HepG2 (cell line): Measurements from ENCODE around the gene TM9SF4. TPM values are rescaled to one million over a fixed set of nuclear protein-coding genes. Genes with fewer than 3 reads are reported as not detected.
A peak's percentile ranks its signal among the peaks of the same experiment; 100 is the strongest.
"Not testable (repeated sequence)": the region's sequence is repeated elsewhere in the genome, so short reads cannot be mapped to it uniquely, and the experiment has no call there.

Experiments used
- ATAC-seq: fragments of 200-7000 bp; cut with Tn5 transposase; 3 replicates; pipeline ENCODE4 v1.9.1; 2020; ENCODE audit warnings: mild to moderate bottlenecking, moderate library complexity
- BruUV-seq: library from RNA; stranded (reverse); fragments of 400-500 nt; replicated peaks from 2 replicates; lab custom pipeline; 2021; lab: Mats Ljungman, UMichigan
- CTCF ChIA-PET: fragments of 300-600 bp; formaldehyde crosslinking; extraction: SDS; loops from one replicate; lab custom pipeline; 2021; ENCODE audit warnings: low total read pairs, inconsistent platforms, low intra/inter-chr PET ratio; lab: Yijun Ruan, JAX
- POLR2A ChIA-PET: fragments of 350-600 bp; sonication (Branson Sonifier 250); formaldehyde crosslinking; loops from one replicate; lab custom pipeline; 2020; ENCODE audit warnings: antibody characterized with exemption, inconsistent platforms; lab: Yijun Ruan, JAX
- DNase-seq: peaks from one replicate; pipeline ENCODE4 v3.0.0-alpha.2; 2015; ENCODE audit warnings: low spot score
- FAIRE-seq: peaks from 3 replicates; lab custom pipeline; 2011; peaks lifted over from hg19 to GRCh38; lab: Jason Lieb, UNC
- H2AFZ ChIP-seq: one replicate; pipeline ENCODE4 v1.6.1; 2011; ENCODE audit warnings: low read length, inconsistent platforms
- H3K27ac ChIP-seq: fragments of 300-600 bp; 3 replicates; pipeline ENCODE4 v1.8.0; 2011; ENCODE audit warnings: mixed run types, mild to moderate bottlenecking, mixed read lengths, low read length, inconsistent platforms; ENCODE audit not compliant: insufficient read depth; ENCODE audit errors: extremely low read length
- H3K27me3 ChIP-seq, 2 experiments: fragments of 200-600 bp in 1 of 2; 2 replicates in 1 of 2; 3 replicates in 1 of 2; pipeline versions ENCODE4 v1.6.0 to v1.8.0; 2011; ENCODE audit warnings: low read length in 2 of 2, mild to moderate bottlenecking in 2 of 2, moderate library complexity in 2 of 2, inconsistent platforms in 1 of 2; ENCODE audit not compliant: insufficient read depth in 2 of 2, control insufficient read depth in 1 of 2
- H3K36me3 ChIP-seq, 2 experiments: fragments of 200-600 bp in 1 of 2; replicated peaks in 1 of 2; 2 replicates in 1 of 2; 3 replicates in 1 of 2; pipeline versions ENCODE4 v1.5.1 to v1.8.0; 2011; ENCODE audit warnings: low read length in 2 of 2, inconsistent platforms in 1 of 2; ENCODE audit not compliant: insufficient read depth in 2 of 2, control insufficient read depth in 1 of 2
- H3K4me1 ChIP-seq: 2 replicates; pipeline ENCODE4 v1.5.1; 2012; ENCODE audit warnings: low read length, inconsistent platforms; ENCODE audit not compliant: insufficient read depth
- H3K4me2 ChIP-seq: 2 replicates; pipeline ENCODE4 v1.6.0; 2011; ENCODE audit warnings: low read depth, low read length, inconsistent platforms
- H3K4me3 ChIP-seq, 3 experiments: fragments of 200-600 bp in 1 of 3; sonication (generic), shearing (Covaris generic) in 1 of 3; replicated peaks in 1 of 3; 2 replicates each; pipeline ENCODE4 v1.5.1; 2011 to 2016; ENCODE audit warnings: low read length in 3 of 3, inconsistent platforms in 2 of 3, low read depth in 2 of 3, mild to moderate bottlenecking in 2 of 3, control low read depth in 1 of 3, mixed read lengths in 1 of 3; ENCODE audit not compliant: insufficient read depth in 1 of 3
- H3K79me2 ChIP-seq: one replicate; pipeline ENCODE4 v1.6.1; 2011; ENCODE audit warnings: low read length, inconsistent platforms; ENCODE audit not compliant: insufficient read depth
- H3K9ac ChIP-seq: 2 replicates; pipeline ENCODE4 v1.6.0; 2011; ENCODE audit warnings: mild to moderate bottlenecking, low read depth, low read length, inconsistent platforms; ENCODE audit not compliant: insufficient read depth
- H3K9me3 ChIP-seq: 2 replicates; pipeline ENCODE4 v1.5.1; 2012; ENCODE audit warnings: mild to moderate bottlenecking, low read length
- H4K20me1 ChIP-seq: 2 replicates; pipeline ENCODE4 v1.6.0; 2011; ENCODE audit warnings: inconsistent platforms, mild to moderate bottlenecking, low read length, moderate library complexity; ENCODE audit not compliant: insufficient read depth
- POLR2G ChIP-seq: fragments of 200-400 bp; formaldehyde crosslinking; IDR thresholded peaks from 2 replicates; pipeline ENCODE4 v1.6.1; 2018; ENCODE audit warnings: mild to moderate bottlenecking, low read depth, low read length, moderate library complexity
- RBM22 ChIP-seq: fragments of 200-400 bp; formaldehyde crosslinking; optimal IDR thresholded peaks from 2 replicates; pipeline ENCODE3; 2017; ENCODE audit warnings: mild to moderate bottlenecking, low read length, moderate library complexity
- TMF1 ChIP-seq: sonication (generic); formaldehyde crosslinking; IDR thresholded peaks from 2 replicates; pipeline ENCODE4 v1.8.1; 2022; ENCODE audit warnings: low read depth, missing genetic modification reagents
- ZC3H13 ChIP-seq: sonication (generic); formaldehyde crosslinking; IDR thresholded peaks from 2 replicates; pipeline ENCODE4 v1.8.1; 2023; ENCODE audit warnings: mild to moderate bottlenecking, missing genetic modification reagents, moderate library complexity
- ZNF446 ChIP-seq: sonication (generic); formaldehyde crosslinking; IDR thresholded peaks from 2 replicates; pipeline ENCODE4 v1.5.0; 2020; ENCODE audit warnings: mild to moderate bottlenecking, missing genetic modification reagents
- ZNF883 ChIP-seq: sonication (generic); formaldehyde crosslinking; IDR thresholded peaks from 2 replicates; pipeline ENCODE4 v1.5.1; 2020; ENCODE audit warnings: mild to moderate bottlenecking, missing genetic modification reagents; ENCODE audit errors: not compliant biosample characterization
- ZZZ3 ChIP-seq: sonication (generic); formaldehyde crosslinking; IDR thresholded peaks from 2 replicates; pipeline ENCODE4 v1.4.0; 2020; ENCODE audit warnings: missing genetic modification reagents, mild to moderate bottlenecking, borderline replicate concordance
- WGBS: methylation state at CpG from one replicate; pipeline ENCODE4 v1.1.6; 2017; ENCODE audit warnings: low lambda C conversion rate; 5-methylcytosine and 5-hydroxymethylcytosine counted together
- in situ Hi-C: cut with HindIII; loops from 2 replicates; pipeline ENCODE4 v1.10.0; 2017; ENCODE audit warnings: low pct_unique_long_range_greater_than_20kb; ENCODE audit not compliant: extremely low pct_ligation_motif_present
- intact Hi-C: fragments of 100-400 bp; cut with micrococcal nuclease; formaldehyde crosslinking; loops from one replicate; pipeline ENCODE4 v1.10.0; 2022; ENCODE audit not compliant: unreplicated experiment
- polyA plus RNA-seq, 8 experiments: library from polyadenylated mRNA; depleted of rRNA in 3 of 8; stranded (reverse) in 7 of 8; unstranded in 1 of 8; fragments of >200 nt; fragmentation: Illumina TruSeq in 4 of 8; extraction: Trizol in 4 of 8; gene quantifications; 2 replicates each; pipeline versions ENCODE4 v1.2.1 to v1.2.3, GENCODE V29; 2011 to 2016; ENCODE audit warnings: low read depth in 4 of 8, missing spikeins in 1 of 8, mixed read lengths in 1 of 8; ENCODE audit not compliant: insufficient read depth in 1 of 8
- total RNA-seq, 5 experiments: library from RNA; depleted of rRNA; stranded (reverse); fragments of >200 nt; fragmentation: Illumina TruSeq; extraction: Trizol; gene quantifications; 2 replicates each; pipeline ENCODE4 v1.2.3, GENCODE V29; 2016; ENCODE audit warnings: low read depth in 1 of 5

TM9SF4 gene
- total and polyA plus RNA-seq, 2 of the 13 experiments (the other 11 are each of a cell fraction or from before 2014, with no cell fraction given): 53.5 to 171 TPM

DNA sequence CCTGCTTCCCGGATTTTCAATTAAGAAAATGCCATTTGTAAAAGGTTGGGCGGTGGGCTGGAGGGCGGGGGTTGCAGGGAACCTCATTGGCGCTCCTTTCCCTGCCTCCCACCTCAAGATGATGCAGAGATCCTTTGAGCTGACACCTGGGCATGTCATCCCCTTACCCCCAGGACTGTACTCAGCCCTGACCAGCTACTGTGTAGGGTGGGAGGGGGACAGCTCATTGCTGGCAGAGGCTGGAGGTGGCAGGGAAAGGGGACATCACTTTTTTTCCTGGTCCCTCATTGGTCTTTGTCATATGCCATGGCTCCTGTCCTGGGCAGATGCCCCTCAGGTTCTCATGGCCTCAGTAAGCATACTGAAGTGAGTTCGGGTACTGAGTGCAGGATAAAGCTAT lies 83.8 kb downstream of the TM9SF4 start:
- H3K4me2 ChIP-seq, H3K27ac ChIP-seq, H3K9me3 ChIP-seq, FAIRE-seq, H2AFZ ChIP-seq, CTCF ChIA-PET, intact Hi-C loops, ATAC-seq, DNase-seq, H3K4me3 ChIP-seq, BruUV-seq, H3K27me3 ChIP-seq, H3K79me2 ChIP-seq, H3K9ac ChIP-seq, in situ Hi-C loops: not testable (repeated sequence)
- POLR2A ChIA-PET: interaction anchor here (0.6 to 0.9 kb wide), 2 partner anchors 12 to 176 kb away, joined by 3 to 4 read pairs; no protein-coding TSS in a partner anchor
- peak; percentile 86 for TF ChIP-seq ZC3H13 (CRISPR knock-in tag)
- TF ChIP-seq ZNF446 (CRISPR knock-in tag): 0 out of 2 replicates have a peak, but pooled peaks have one; percentile 47
- TF ChIP-seq POLR2G: 0 out of 2 replicates have a peak, but pooled peaks have one; percentile 30
- peak; percentile 62 for TF ChIP-seq RBM22
- peak; percentile 17 for TF ChIP-seq ZNF883 (CRISPR knock-in tag)
- peaks cover 14% of the 10 kb centered on the region for H4K20me1 ChIP-seq
- WGBS: 96% methylated on average over 5 of the region's 5 CpGs
- H3K36me3 ChIP-seq: peaks cover 34 to 51% of the 10 kb centered on the region in 2 experiments
- H3K4me1 ChIP-seq: peaks cover 22% of the 10 kb centered on the region

DNA sequence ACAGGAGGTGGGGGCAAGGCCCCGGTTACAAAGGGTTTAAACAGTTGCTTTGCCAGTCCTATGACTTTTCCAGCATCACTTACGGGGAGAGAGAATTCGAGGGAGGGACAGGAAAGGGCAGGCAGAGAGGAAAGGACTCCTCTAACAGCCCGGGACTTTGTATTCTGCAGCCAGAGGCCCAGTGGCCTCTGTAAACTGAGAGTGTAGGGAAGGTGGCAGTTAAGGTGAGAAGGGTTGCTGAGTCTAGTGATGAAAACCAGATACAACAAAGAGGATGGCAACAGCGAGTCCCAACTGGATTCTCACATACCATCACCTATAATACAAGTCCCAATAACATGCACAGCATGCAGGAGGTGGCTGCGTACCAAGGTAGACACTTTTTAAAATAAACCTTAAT lies 84.5 kb downstream of the TM9SF4 start:
- Histone ChIP-seq H2AFZ (no peak overlapping the region), H3K27me3 (no peaks in the 10 kb centered on the region), H4K20me1 (peaks cover 19% of the 10 kb centered on the region), H3K9me3 (no peaks in the 10 kb centered on the region), H3K4me1 (peaks cover 25% of the 10 kb centered on the region), H3K36me3 (peaks cover 38 to 57% of the 10 kb centered on the region in 2 experiments), H3K4me2 (no peak overlapping the region), H3K79me2 (peaks cover 4% of the 10 kb centered on the region), H3K9ac (no peak overlapping the region), H3K27ac (no peak overlapping the region), H3K4me3 (no peak overlapping the region)
- ATAC-seq: no peak
- no peak for TF ChIP-seq TMF1 (CRISPR knock-in tag)
- TF ChIP-seq ZZZ3 (CRISPR knock-in tag): no peak
- in situ Hi-C loops: no loop called here
- no peak for FAIRE-seq
- DNase-seq: no peak
- ChIA-PET CTCF (no interaction called here), POLR2A (interaction anchor here (1.2 kb wide), 1 partner anchor 12 kb away, joined by 5 read pairs; no protein-coding TSS in a partner anchor)
- 95% methylated on average over 6 of the region's 6 CpGs for WGBS
- no TSS peak for BruUV-seq
- intact Hi-C loops: no loop called here
